ENCODE results near the gene FGGY.
"Not testable (repeated sequence)": the region's sequence is repeated elsewhere in the genome, so short reads cannot be mapped to it uniquely, and the experiment has no call there.

Gene FGGY

GRCh38 chr1:59732214-59732955 lies 435.5 kb downstream of the FGGY start:
- DNase-seq (ENCODE audit: low read depth in 2 of 2): no peak

- no peak for DNase-seq (ENCODE audit: low read depth in 2 of 2)
Observed at GRCh38 chr1:59733443-59734141, 436.7 kb downstream of the FGGY start.

- not testable (repeated sequence) for DNase-seq (ENCODE audit: low read depth in 2 of 2)
Observed at GRCh38 chr1:59735927-59736326, 439.0 kb downstream of the FGGY start.

- DNase-seq (ENCODE audit: low read depth in 2 of 2): no peak
Observed at GRCh38 chr1:59736744-59737143, 439.9 kb downstream of the FGGY start.

- DNase-seq (ENCODE audit: low read depth in 2 of 2): no peak
Observed at GRCh38 chr1:59737638-59738037, 440.7 kb downstream of the FGGY start.

- DNase-seq (ENCODE audit: low read depth in 2 of 2): no peak
Observed at GRCh38 chr1:59738152-59738551, 441.3 kb downstream of the FGGY start.

GRCh38 chr1:59738591-59739015 lies 441.7 kb downstream of the FGGY start:
- no peak for DNase-seq (ENCODE audit: low read depth in 2 of 2)

- no peak for DNase-seq (ENCODE audit: low read depth in 2 of 2)
Observed at GRCh38 chr1:59739111-59739510, 442.2 kb downstream of the FGGY start.

GRCh38 chr1:59742526-59742925 lies 445.6 kb downstream of the FGGY start:
- DNase-seq (ENCODE audit: low read depth in 2 of 2): no peak

- no peak for DNase-seq (ENCODE audit: low read depth in 2 of 2)
Observed at GRCh38 chr1:59743324-59744091, 446.6 kb downstream of the FGGY start.

- no peak for DNase-seq (ENCODE audit: low read depth in 2 of 2)
Observed at GRCh38 chr1:59747420-59748024, 450.6 kb downstream of the FGGY start.

GRCh38 chr1:59748123-59748522 lies 451.2 kb downstream of the FGGY start:
- no peak for DNase-seq (ENCODE audit: low read depth in 2 of 2)

- no peak for DNase-seq (ENCODE audit: low read depth in 2 of 2)
Observed at GRCh38 chr1:59750328-59751003, 453.6 kb downstream of the FGGY start.

GRCh38 chr1:59751004-59751395 lies 454.1 kb downstream of the FGGY start:
- DNase-seq (ENCODE audit: low read depth in 2 of 2): no peak

- no peak for DNase-seq (ENCODE audit: low read depth in 2 of 2)
Observed at GRCh38 chr1:59751801-59752200, 454.9 kb downstream of the FGGY start.

GRCh38 chr1:59752556-59753414 lies 455.9 kb downstream of the FGGY start:
- DNase-seq (ENCODE audit: low read depth in 2 of 2): no peak

GRCh38 chr1:59755069-59755685 lies 458.3 kb downstream of the FGGY start:
- no peak for DNase-seq (ENCODE audit: low read depth in 2 of 2)

- no peak for DNase-seq (ENCODE audit: low read depth in 2 of 2)
Observed at GRCh38 chr1:59757197-59757747, 460.4 kb downstream of the FGGY start.

- peak; percentile 26 to 35 for DNase-seq (ENCODE audit: low read depth in 2 of 2)
Observed at GRCh38 chr1:59759156-59759925, 462.4 kb downstream of the FGGY start.

All from stimulated activated CD8-positive, alpha-beta memory T cell treated with anti-CD3 and anti-CD28 coated beads, Interleukin-15, amount 100 ng/mL, for 4 hours (primary cell).